Femur (tissue), 1 donor: ENCODE measurements around the gene CELSR1.

Source experiments
- DNase-seq: peaks from one replicate; pipeline ENCODE4 v3.0.0-alpha.2; 2017

CELSR1 gene

GRCh38 chr22:46360097-46360496 lies 177.3 kb downstream of the CELSR1 start:
- DNase-seq: no peak

GRCh38 chr22:46359362-46359761 lies 178.1 kb downstream of the CELSR1 start:
- no peak for DNase-seq

GRCh38 chr22:46358766-46359165 lies 178.7 kb downstream of the CELSR1 start:
- DNase-seq: no peak

DNA sequence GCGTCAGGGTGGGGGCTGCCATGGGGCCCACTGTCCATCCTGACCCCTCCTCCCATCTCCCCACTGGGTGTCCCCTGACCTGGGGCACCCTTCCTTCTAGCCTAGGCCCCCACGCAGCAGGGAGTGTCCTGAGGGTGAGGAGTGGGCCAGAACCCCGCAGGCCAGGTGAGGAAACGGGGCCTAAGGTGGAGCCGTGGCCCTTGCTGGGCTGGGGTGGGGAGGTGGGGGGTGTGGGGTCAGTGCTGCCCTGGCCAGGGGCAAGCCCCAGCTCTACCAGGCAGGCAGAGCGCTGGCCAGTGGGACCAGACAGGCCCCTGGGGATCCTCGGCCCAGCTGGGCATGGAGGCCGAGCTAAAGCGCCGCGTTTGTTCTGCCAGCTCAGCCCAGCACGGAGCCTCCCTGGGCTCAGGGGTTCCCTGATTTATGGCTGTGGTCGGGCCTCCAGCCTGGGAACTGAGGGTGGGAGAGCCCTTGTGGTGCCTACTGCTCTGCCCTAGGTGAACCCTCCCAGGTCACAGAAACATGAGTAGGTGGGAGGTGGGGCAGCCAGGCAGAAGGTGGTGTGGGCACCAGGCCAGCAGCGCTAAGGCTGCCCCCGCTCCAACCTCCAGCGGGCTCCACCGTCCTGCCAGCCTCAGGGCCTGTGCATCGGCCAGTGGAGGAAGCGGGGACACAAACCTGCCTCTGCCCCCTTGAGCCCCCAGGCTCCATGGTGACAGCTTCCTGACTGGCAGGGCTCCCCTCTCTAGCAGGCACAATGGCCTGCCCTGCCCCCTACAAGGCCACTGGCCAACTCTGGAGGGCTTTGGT lies 179.5 kb downstream of the CELSR1 start:
- DNase-seq: no peak

DNA sequence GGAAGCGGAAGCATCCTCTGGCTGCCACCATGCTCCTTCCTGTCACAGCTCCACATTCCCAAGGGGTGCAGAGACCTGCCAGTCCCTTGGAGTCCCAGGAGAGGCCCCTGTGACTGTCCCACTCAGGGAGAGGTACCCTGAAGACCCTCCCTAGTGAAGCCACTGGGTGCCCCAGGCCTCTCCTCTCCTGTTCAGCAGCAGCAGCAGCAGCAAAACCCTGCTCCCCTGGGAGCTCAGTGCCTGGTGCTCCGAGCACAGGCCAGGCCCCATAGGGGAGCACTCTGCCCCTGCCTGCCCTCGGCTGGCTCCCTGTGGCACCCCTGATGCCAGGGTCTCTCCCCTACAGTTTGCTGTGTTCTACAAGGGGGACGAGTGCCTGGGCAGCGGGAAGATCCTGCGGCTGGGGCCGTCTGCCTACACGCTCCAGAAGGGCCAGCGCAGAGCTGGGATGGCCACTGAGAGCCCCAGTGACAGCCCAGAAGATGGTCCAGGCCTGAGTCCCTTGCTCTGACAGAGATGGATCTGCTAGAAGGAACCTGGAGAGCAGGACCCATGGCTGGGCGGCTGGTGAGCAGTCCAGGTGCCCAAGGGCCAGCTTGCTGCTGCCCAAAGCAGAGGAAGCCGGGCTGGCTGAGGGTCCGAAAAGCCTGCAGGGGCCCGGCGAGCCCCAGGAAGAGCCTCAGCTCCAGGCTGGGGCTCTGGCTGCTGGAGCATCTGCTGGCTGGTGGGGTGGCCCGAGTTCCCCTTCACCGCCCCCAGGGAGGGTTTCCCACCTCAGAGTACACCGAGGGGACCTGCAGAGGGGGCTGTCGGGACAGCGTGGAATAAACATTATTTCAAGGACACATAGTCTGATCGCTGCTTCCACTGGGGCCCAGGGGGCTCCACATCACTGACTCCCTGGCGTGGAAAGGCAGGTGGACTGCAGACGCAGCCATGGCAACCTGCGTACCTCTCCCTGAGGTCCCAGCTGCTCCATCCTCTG lies 180.6 kb downstream of the CELSR1 start:
- DNase-seq: no peak

GRCh38 chr22:46355996-46356471 lies 181.4 kb downstream of the CELSR1 start:
- no peak for DNase-seq

DNA sequence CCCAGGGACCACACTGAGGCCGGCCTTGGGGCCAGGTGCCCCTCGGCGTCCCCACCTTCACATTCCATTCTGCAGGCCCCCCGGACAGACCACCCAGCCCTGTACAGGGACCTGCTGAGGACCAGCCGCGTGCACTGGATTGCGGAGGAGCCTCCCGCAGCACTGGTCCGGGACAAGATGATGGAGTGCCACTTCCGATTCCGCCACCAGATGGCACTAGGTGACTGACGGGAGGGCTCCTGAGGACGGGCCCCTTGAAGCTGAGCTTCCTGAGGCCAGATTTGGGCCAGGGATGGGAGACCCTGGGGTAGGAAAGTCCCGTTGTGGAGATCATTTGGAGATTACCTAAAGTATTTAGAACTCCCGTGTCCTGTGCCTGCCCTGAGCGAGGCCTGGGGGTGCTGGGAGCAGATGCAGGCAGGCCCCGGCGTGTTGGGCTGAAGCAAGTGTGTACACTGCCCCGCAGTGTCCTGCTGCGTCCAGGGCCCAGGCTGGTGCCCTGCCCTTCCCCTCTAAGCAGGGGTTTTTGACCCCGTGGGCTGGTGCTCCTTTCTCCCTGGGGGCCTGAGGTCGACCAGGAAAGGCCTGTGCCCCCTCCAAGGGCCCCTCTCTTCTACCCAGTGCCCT lies 181.9 kb downstream of the CELSR1 start:
- DNase-seq: peak; percentile 79

DNA sequence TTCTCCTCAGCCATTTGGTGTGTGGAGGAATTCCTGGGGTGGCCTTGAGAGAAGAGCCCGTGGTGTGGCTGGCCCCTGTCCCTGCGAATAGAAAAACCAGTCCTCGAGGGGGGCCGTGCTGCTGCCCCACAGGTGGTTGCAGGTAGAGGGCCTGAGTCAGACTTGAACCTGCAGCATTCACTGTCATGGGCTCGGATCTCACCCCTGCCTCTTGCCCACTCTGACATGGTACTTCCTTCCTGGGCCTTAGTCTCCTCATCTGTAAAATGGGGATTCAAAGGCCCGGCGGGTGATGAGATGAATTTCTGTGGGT lies 182.5 kb downstream of the CELSR1 start:
- no peak for DNase-seq

DNA sequence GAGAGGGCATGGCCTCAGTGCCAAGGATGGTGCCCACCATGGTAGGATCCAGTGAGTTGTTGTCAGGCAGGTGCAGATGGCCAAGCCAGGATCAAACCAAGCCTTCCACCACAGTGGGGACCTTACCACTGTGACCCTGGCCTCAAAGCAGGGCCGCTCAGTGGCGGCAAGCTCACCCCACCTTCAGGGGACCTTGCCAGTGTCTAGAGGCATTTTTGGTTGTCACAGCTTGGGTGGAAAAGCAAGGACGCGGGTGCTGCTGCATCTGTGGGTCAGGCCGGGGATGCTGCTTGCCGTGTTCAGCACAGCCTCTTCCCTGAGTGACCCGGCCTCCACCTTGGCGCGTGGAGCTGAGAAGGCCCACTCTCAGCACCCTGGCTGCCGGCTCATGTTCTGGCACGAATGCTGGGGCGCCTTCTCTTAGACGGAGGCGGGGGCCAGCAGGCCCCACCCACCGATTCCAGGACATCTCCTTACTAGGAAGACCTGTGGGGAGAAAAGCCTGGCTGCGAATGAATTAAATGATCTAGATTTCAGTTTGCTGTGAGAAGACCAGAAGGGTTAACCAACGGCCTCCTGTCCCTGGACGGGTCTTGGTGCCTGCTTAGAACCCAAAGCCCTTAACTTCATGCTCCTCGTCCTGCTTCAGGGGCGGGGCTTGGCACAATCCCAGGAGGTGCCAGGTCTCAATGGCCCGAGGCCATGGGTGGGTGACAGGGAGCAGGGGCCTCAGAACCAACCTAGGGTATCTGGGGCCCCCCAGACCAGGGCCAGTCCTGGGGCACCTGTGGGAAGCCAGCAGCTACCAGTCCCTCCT lies 183.0 kb downstream of the CELSR1 start:
- no peak for DNase-seq

DNA sequence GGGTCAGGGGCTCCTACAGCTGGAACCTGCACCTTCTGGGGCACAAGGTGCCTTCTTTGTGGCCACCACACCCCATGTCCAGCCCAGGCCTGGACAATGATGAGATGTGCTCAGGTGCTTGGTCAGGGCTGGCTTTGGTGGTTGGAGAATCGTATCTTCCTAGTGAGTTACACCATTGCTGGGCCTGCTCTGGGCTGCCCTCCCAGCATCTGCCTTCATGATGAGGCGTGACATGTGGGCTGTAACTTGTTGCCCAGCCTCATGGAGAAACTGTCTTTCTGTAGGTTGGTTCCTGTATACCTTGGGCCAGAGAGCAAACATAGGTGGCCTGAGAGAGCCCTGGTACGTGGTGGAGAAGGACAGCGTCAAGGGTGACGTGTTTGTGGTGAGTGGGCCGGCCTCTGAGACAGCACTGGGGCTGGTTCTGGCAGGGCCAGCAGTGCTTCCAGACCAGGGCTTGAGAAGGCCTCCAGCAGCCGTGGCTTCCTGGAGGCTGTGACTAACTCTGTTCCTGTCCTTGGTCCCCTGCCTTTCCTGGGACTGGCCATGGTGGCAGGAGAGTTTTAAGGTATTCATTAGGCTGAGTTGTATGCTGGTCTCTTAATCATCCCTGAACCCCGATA lies 183.8 kb downstream of the CELSR1 start:
- no peak for DNase-seq

GRCh38 chr22:46352691-46353386 lies 184.6 kb downstream of the CELSR1 start:
- no peak for DNase-seq

- DNase-seq: no peak
Observed at GRCh38 chr22:46352276-46352675, 185.1 kb downstream of the CELSR1 start.

GRCh38 chr22:46351767-46352166 lies 185.7 kb downstream of the CELSR1 start:
- DNase-seq: no peak

GRCh38 chr22:46351131-46351735 lies 186.2 kb downstream of the CELSR1 start:
- no peak for DNase-seq

DNA sequence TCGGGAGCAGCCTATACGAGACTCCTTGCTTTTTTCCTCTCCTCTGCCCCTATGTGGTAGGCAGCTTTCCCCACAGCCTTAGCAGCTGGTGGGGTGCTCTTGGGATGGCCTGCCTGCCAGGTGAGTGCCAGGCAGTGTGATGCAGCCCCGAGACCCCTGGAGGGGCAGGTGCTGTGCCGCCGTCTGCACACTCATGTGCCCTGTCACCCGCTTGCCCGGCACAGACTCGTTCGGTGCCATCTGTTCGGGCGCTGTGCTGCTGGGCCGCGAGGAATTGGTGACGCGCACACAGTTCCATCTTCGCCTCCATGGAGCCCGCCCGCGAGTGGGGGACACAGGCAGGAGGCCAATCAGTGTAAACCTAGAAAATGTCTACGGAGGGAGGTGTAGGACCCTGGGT lies 186.8 kb downstream of the CELSR1 start:
- DNase-seq: no peak

- no peak for DNase-seq
Observed at GRCh38 chr22:46350121-46350520, 187.3 kb downstream of the CELSR1 start.

DNA sequence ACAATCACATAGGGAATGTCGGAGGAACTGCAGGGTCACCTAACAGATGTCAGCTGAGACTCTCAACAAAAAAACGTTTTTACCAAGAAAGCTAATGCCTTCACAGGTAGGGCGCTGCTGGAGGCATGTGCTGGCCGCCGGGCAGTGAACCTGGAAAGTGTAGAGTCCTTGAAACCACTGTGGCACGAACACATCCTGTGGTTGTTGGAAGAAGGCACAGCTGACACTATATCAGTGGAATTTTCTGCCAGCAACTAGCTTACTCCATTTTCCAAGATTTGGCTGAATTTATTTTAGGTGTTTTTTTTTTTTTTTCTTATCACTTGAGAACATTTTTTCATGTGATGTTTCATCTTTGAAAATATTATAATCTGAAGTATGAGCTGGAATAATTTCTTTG lies 187.7 kb downstream of the CELSR1 start:
- DNase-seq: no peak

- DNase-seq: no peak
Observed at GRCh38 chr22:46349238-46349637, 188.2 kb downstream of the CELSR1 start.

DNA sequence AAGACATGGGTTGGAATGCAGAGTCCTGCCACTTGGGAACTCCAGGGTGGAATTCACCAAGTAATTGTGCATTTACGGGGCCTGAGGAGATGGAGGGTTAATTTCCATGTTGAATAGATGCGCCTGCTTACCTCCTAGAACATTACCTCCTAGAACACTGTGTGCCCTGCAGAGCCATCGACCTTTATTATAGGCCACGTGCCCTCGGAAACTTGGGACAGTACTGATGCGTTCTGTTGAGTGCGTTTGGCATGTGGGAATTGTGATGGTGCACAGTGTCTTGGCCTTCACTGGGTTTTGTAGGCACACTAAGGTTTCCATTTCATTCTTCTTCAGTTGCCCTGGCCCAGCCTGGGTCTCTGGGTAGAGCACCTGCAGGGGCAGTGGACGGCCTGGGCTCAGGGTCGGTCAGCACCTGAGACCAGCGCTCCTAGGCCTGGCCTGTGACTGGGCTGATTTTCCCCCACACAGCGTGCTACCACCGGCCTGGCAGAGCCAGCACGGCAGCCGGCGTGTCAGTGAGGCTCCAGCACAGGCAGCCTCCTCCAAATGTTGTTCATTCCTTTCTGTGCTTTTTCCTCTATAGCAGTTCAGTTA lies 189.2 kb downstream of the CELSR1 start:
- DNase-seq: no peak

GRCh38 chr22:46347646-46348045 lies 189.8 kb downstream of the CELSR1 start:
- DNase-seq: no peak
